Right lobe of liver (tissue), 6 donors: Measurements from ENCODE around the gene FTO. TPM values are rescaled to one million over a fixed set of nuclear protein-coding genes. Genes with fewer than 3 reads are reported as not detected.

ENCODE experiments used
- ATAC-seq, 4 donors: fragments of 200-7000 bp; cut with Tn5 transposase; one replicate each; pipeline ENCODE4 v1.9.1; 2020; ENCODE audit warnings: mild to moderate bottlenecking in 4 of 4, moderate library complexity in 4 of 4
- DNase-seq, 3 donors: peaks; one replicate each; pipeline ENCODE4 v3.0.0-alpha.2; 2020
- H3K27ac ChIP-seq, 3 donors: fragments of 200-600 bp; one replicate each; pipeline ENCODE4 v1.8.0; 2022
- H3K27me3 ChIP-seq, 2 donors: fragments of 200-600 bp; one replicate each; pipeline ENCODE4 v1.8.0; 2022
- H3K36me3 ChIP-seq, 4 donors: fragments of 200-600 bp; sonication (generic) in 1 of 4; one replicate each; pipeline versions ENCODE4 v1.5.1 to v1.8.0; 2017 to 2022; ENCODE audit warnings: control low read depth in 1 of 4
- H3K4me1 ChIP-seq, 4 donors: fragments of 200-600 bp; sonication (generic) in 1 of 4; one replicate each; pipeline versions ENCODE4 v1.5.1 to v1.8.0; 2017 to 2022; ENCODE audit warnings: control low read depth in 1 of 4
- H3K4me3 ChIP-seq, 3 donors: fragments of 200-600 bp; one replicate each; pipeline ENCODE4 v1.8.0; 2022
- H3K9me3 ChIP-seq, 4 donors: fragments of 200-600 bp; sonication (generic) in 1 of 4; one replicate each; pipeline versions ENCODE4 v1.5.1 to v1.8.0; 2017 to 2022; ENCODE audit warnings: control low read depth in 1 of 4
- POLR2A ChIP-seq: fragments of 450-650 bp; IDR thresholded peaks from one replicate; pipeline ENCODE4 v1.6.1; 2017; ENCODE audit warnings: antibody characterized with exemption, mild to moderate bottlenecking
- WGBS: methylation state at CpG from one replicate; pipeline ENCODE4 v1.1.6; 2018; ENCODE audit warnings: low coverage, low lambda C conversion rate; ENCODE audit not compliant: insufficient coverage; ENCODE audit errors: missing lambda C conversion rate; 5-methylcytosine and 5-hydroxymethylcytosine counted together
- intact Hi-C, 2 donors: fragments of 100-400 bp; cut with DNase I; formaldehyde crosslinking; loops; one replicate each; pipeline versions ENCODE4 v1.11.2 to v1.14.1; 2022
- total RNA-seq, 6 experiments: library from RNA; depleted of rRNA in 2 of 6; stranded (reverse); fragments of >200 nt in 2 of 6; fragmentation: NEBNext Ultra II Directional in 3 of 6; extraction: Animal tissue kit (Norgen Biotek cat#: 25700) in 3 of 6; gene quantifications; one replicate each; pipeline versions ENCODE4 v1.1.0 to v1.2.4, GENCODE V29; 2016 to 2023
- TF ChIP-seq, protein P1 (sequence below), 4 donors: fragments of 200-600 bp in 3 of 4; fragments of 450-650 bp in 1 of 4; IDR thresholded peaks; one replicate each; pipeline versions ENCODE4 v1.5.1 to v1.8.0; 2016 to 2022; ENCODE audit warnings: antibody characterized with exemption in 4 of 4, mild to moderate bottlenecking in 2 of 4
- donor health status: DM: no; HTN: yes; CAD: no.
- donor health status: DM: no; HTN: no; CAD: no.
- donor health status: DM: no; HTN: no; CAD: no.
- donor health status: DM: no; HTN: yes; CAD: no.
- donor health status: DM: no; HTN: yes; CAD: no.

Gene FTO
- total RNA-seq, 6 experiments from 2014 or later, result 28.9 to 51.6 (median 33.6) TPM

DNA sequence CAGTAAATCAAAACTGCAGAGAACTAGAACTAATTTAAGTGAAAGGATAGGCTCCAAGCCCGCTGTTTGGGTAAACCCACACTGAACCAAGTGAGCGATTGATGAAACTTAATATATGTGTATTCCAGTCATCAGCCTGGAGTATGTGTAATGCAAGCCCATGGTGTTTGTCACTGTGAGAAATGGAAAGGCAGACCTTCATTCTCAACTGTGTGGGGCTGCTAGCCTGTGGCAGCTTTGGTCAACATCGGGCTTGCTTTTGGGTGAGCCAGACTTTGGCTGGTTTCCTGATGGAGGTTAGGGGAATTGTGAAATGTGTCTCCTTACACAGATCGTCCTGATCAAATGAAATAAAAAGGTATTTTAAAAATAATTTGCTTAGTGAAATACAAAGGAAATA is 302.7 kb downstream of the FTO start:
- peaks cover 0 to 14% (median 0%) of the 10 kb centered on the region in 4 donors for H3K4me1 ChIP-seq
- intact Hi-C loops, result no loop called here
- 75% methylated on average over 4 of the region's 4 CpGs for WGBS

DNA sequence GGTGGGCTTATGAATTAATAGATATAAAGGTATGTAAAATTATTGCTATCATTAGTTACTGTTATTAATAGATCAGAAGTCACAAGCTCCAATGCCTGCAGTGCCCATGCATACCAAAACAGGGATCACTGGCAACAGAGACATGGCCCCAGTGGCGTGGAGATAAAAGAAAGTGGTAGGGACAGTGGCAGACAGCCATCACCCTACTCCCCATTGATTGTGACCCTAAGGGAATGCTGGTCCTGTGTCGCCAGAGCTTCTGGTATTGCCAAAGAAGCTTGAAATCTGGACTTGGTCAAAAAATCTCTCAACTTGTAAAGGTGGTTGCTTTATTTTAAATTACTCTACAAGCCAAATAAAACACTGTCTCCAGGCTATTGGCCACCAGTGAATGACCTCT is 303.5 kb downstream of the FTO start:
- TF ChIP-seq POLR2A, result no peak
- TF ChIP-seq, protein P1, sequence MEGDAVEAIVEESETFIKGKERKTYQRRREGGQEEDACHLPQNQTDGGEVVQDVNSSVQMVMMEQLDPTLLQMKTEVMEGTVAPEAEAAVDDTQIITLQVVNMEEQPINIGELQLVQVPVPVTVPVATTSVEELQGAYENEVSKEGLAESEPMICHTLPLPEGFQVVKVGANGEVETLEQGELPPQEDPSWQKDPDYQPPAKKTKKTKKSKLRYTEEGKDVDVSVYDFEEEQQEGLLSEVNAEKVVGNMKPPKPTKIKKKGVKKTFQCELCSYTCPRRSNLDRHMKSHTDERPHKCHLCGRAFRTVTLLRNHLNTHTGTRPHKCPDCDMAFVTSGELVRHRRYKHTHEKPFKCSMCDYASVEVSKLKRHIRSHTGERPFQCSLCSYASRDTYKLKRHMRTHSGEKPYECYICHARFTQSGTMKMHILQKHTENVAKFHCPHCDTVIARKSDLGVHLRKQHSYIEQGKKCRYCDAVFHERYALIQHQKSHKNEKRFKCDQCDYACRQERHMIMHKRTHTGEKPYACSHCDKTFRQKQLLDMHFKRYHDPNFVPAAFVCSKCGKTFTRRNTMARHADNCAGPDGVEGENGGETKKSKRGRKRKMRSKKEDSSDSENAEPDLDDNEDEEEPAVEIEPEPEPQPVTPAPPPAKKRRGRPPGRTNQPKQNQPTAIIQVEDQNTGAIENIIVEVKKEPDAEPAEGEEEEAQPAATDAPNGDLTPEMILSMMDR (IDR thresholded peaks at IDR 0.05), result no peak
- peak in 3 of 4 donors; percentile 58 to 91 (median 87) for ATAC-seq
- no peak overlapping the region for H3K4me3 ChIP-seq
- no peaks in the 10 kb centered on the region for H3K36me3 ChIP-seq
- DNase-seq, result peak in 2 of 3 donors; percentile 62 to 79
- H3K4me1 ChIP-seq, result peaks cover 0 to 14% (median 0%) of the 10 kb centered on the region in 4 donors
- WGBS, result 50% methylated on average over 2 of the region's 2 CpGs
- intact Hi-C loops, result no loop called here
- H3K27me3 ChIP-seq, result no peaks in the 10 kb centered on the region
- H3K9me3 ChIP-seq, result no peaks in the 10 kb centered on the region
- no peak overlapping the region for H3K27ac ChIP-seq

More for the DNA sequence above, 302.7 kb downstream of the FTO start:
- DNase-seq, result peak in 1 of 3 donors; percentile 47
- peak in 3 of 4 donors; percentile 28 to 73 (median 71) for ATAC-seq
- Histone ChIP-seq H3K27me3 (no peaks in the 10 kb centered on the region), H3K36me3 (no peaks in the 10 kb centered on the region), H3K4me3 (no peak overlapping the region), H3K27ac (no peak overlapping the region), H3K9me3 (no peaks in the 10 kb centered on the region)
- TF ChIP-seq, protein P1 (IDR thresholded peaks at IDR 0.05), result no peak
- no peak for TF ChIP-seq POLR2A

DNA sequence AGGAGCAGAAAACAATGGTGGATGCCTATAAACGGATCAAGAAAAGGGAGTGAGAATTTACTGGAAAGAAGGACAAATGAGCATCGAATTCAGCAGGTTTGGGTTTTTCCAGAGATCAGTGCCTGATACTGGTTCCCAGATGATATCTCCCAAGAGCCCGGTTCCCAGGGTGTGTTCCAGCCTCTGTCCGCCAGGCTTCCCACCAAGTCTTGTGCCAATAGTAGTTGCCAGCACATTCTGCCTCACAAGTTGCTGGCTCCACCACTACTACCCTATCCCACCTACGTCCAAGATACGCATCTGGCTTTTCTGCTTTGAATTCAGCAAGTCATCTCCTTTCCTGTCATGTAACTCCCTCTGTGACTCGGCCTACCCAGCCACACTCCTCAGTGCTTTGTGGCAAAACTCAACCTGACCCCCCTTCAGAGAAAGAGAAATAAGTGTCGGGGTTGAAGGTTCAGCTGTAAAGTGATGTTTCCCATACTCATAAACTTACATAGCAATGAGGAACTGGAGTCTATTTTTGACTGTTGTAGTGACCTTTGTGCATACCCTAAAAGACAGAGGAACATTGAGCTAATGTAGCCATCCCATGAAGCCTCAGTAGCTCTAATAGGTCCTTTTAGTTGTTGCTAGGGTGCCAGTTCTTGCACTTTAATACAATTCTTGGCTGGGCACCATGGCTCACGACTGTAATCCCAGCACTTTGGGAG is 305.7 kb downstream of the FTO start:
- H3K9me3 ChIP-seq, result no peaks in the 10 kb centered on the region
- no peak for ATAC-seq

GRCh38 chr16:54015147-54015546 is 311.2 kb downstream of the FTO start:
- H3K4me1 ChIP-seq, result peaks cover 0 to 5% (median 2%) of the 10 kb centered on the region in 4 donors
- no peaks in the 10 kb centered on the region for H3K36me3 ChIP-seq
- H3K27ac ChIP-seq, result no peak overlapping the region
- no peak overlapping the region for H3K4me3 ChIP-seq
- ATAC-seq (no peak), DNase-seq (no peak)
- no peaks in the 10 kb centered on the region for H3K9me3 ChIP-seq
- WGBS, result 23% methylated on average over 2 of the region's 2 CpGs
- no peak for TF ChIP-seq POLR2A
- TF ChIP-seq, protein P1 (IDR thresholded peaks at IDR 0.05), result no peak
- H3K27me3 ChIP-seq, result no peaks in the 10 kb centered on the region
- intact Hi-C loops, result no loop called here

More for the DNA sequence above, 305.7 kb downstream of the FTO start:
- TF ChIP-seq POLR2A, result no peak
- TF ChIP-seq, protein P1 (IDR thresholded peaks at IDR 0.05), result no peak
- WGBS, result 91% methylated on average over 5 of the region's 9 CpGs
- DNase-seq, result no peak
- peaks cover 0 to 14% (median 0%) of the 10 kb centered on the region in 4 donors for H3K4me1 ChIP-seq
- intact Hi-C loops, result no loop called here
- no peak overlapping the region for H3K4me3 ChIP-seq
- H3K27me3 ChIP-seq, result no peaks in the 10 kb centered on the region
- no peaks in the 10 kb centered on the region for H3K36me3 ChIP-seq
- H3K27ac ChIP-seq, result no peak overlapping the region
